ENCODE results near the gene SYS1. TPM values are rescaled to one million over a fixed set of nuclear protein-coding genes. Genes with fewer than 3 reads are reported as not detected.

The SYS1 gene
- polyA plus RNA-seq, 1 of the 3 experiments (the other 2 are of a cell fraction) = 26.5 TPM

DNA sequence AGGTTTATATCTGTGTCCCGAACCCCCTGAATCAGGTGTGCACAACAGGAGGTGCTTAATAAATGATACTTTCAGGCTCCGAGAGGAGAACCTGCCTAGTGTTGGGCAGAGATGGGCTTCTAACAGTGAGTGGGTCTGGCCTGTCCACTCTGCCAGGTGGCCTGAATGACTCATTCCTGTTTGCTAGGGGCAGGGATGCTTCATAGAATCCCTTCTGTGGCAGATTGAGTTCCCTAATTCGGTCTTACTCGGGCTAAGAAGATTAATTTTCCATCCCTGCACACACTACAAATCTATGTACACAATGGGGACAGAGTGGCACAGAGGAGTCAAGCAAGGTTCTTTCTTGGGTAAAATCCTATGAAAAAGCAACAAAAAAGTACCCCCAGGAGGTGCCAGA lies 34.5 kb upstream of the SYS1 start:
- Histone ChIP-seq H3K27me3 (ENCODE audit: insufficient read depth) (no peaks in the 10 kb centered on the region), H3K4me1 (ENCODE audit: control insufficient read depth in 1 of 2, insufficient read depth in 2 of 2, low read depth in 1 of 2, low read length in 1 of 2) (peaks cover 0 to 5% of the 10 kb centered on the region in 2 experiments; a peak in 1 of 4 replicates), H3K9me3 (no peaks in the 10 kb centered on the region), H4K20me1 (ENCODE audit: insufficient read depth) (no peaks in the 10 kb centered on the region), H3K27ac (ENCODE audit: low read depth in 2 of 2, low read length in 1 of 2) (no peak overlapping the region), H3K4me3 (ENCODE audit: low read depth in 2 of 2, low read length in 1 of 2) (no peak overlapping the region), H3K4me2 (no peak overlapping the region), H2AFZ (ENCODE audit: low read depth) (no peak overlapping the region), H3K9me2 (no peaks in the 10 kb centered on the region), H3K9ac (no peak overlapping the region), H3F3A (replicated peaks; ENCODE audit: insufficient read depth) (no peaks in the 10 kb centered on the region), H3K36me3 (replicated peaks in 1 of 2; ENCODE audit: control insufficient read depth in 1 of 2, insufficient read depth in 2 of 2, low read length in 1 of 2) (peaks cover 37 to 55% of the 10 kb centered on the region in 2 experiments), H3K79me2 (ENCODE audit: insufficient read depth) (no peaks in the 10 kb centered on the region; the same call in 1 of the 2 replicates)
- DNase-seq = no peak
- 93% methylated on average over 4 of the region's 4 CpGs for WGBS (ENCODE audit: low lambda C conversion rate)
- CTCF ChIA-PET = interaction anchor here (0.9 to 2.3 kb wide), 4 partner anchors 9 to 443 kb away, joined by 4 to 7 read pairs (median 4); partner anchors contain the start of gene SYS1
- no peak for TF ChIP-seq TCF12 (IDR thresholded peaks at IDR 0.05)
- TF ChIP-seq, protein P1, sequence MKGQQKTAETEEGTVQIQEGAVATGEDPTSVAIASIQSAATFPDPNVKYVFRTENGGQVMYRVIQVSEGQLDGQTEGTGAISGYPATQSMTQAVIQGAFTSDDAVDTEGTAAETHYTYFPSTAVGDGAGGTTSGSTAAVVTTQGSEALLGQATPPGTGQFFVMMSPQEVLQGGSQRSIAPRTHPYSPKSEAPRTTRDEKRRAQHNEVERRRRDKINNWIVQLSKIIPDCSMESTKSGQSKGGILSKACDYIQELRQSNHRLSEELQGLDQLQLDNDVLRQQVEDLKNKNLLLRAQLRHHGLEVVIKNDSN (IDR thresholded peaks at IDR 0.05; ENCODE audit: borderline replicate concordance, low read depth) = no peak
- TF ChIP-seq, protein P2, sequence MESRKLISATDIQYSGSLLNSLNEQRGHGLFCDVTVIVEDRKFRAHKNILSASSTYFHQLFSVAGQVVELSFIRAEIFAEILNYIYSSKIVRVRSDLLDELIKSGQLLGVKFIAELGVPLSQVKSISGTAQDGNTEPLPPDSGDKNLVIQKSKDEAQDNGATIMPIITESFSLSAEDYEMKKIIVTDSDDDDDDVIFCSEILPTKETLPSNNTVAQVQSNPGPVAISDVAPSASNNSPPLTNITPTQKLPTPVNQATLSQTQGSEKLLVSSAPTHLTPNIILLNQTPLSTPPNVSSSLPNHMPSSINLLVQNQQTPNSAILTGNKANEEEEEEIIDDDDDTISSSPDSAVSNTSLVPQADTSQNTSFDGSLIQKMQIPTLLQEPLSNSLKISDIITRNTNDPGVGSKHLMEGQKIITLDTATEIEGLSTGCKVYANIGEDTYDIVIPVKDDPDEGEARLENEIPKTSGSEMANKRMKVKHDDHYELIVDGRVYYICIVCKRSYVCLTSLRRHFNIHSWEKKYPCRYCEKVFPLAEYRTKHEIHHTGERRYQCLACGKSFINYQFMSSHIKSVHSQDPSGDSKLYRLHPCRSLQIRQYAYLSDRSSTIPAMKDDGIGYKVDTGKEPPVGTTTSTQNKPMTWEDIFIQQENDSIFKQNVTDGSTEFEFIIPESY (IDR thresholded peaks at IDR 0.05; ENCODE audit: borderline replicate concordance, low read depth) = no peak
- TF ChIP-seq TAF1 (IDR thresholded peaks at IDR 0.05; ENCODE audit: borderline replicate concordance, low read depth, low read length) = no peak
- no peak for TF ChIP-seq IRF3 (IDR thresholded peaks at IDR 0.05; ENCODE audit: low read depth, low read length)
- no peak for TF ChIP-seq RXRA (IDR thresholded peaks at IDR 0.05; ENCODE audit: borderline replicate concordance, low read depth)
- no peak for TF ChIP-seq YY1 (IDR thresholded peaks at IDR 0.05; ENCODE audit: low read depth)
- no peak for TF ChIP-seq GABPA (IDR thresholded peaks at IDR 0.05; ENCODE audit: low read depth)
- POLR2A ChIA-PET = no interaction called here

DNA sequence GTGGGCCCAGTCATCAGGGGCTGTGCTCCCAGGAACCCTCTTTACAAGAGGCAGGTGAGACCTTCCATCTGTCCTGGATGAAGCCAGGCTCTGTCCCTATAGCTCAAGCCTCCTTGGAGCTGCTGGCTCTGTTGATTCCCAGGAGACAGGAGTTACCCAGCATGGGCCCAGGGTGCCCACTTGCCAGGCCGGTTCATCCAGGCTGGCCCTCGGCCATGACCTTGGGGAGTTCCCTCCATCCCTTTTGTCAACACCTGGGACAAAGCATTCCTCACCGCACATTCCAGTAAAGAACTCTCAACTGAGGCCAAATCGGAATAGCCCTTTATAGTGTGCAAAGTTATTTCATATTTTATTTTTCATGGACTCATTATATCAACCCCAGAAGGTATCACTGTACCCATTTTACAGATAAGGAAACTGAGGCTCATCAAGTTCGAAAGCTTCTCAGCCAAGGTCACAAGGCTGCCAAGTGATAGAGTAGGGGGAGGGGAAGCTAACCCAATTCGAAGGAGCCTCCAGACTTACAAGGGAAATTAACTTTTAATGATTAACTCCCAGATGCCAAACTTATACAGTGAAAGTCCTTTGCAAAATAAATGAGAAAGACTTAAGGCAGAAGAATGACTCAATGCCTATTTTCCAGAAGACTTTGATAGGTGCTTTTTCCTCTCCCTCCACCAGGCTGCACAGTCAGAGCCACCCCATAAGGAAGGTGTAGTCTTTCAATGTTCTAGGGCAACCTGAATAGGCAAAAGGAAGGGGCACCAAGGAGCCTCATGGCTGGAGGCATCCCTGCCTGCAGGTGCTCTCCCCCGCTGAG lies 33.2 kb upstream of the SYS1 start:
- no peak overlapping the region for H3K27ac ChIP-seq (ENCODE audit: low read depth in 2 of 2, low read length in 1 of 2)
- no peak overlapping the region for H2AFZ ChIP-seq (ENCODE audit: low read depth)
- ChIA-PET CTCF (interaction anchor here (0.9 to 2.3 kb wide), 4 partner anchors 11 to 441 kb away, joined by 4 to 7 read pairs (median 4); partner anchors contain the start of gene SYS1), POLR2A (no interaction called here)
- WGBS (ENCODE audit: low lambda C conversion rate) = 81% methylated on average over 7 of the region's 7 CpGs
- no peaks in the 10 kb centered on the region for H3F3A ChIP-seq (replicated peaks; ENCODE audit: insufficient read depth)
- H3K79me2 ChIP-seq (ENCODE audit: insufficient read depth) = peaks cover 1% of the 10 kb centered on the region
- no peaks in the 10 kb centered on the region for H4K20me1 ChIP-seq (ENCODE audit: insufficient read depth)
- H3K36me3 ChIP-seq (replicated peaks in 1 of 2; ENCODE audit: control insufficient read depth in 1 of 2, insufficient read depth in 2 of 2, low read length in 1 of 2) = peaks cover 41 to 52% of the 10 kb centered on the region in 2 experiments
- H3K4me2 ChIP-seq = no peak overlapping the region
- H3K4me3 ChIP-seq (ENCODE audit: low read depth in 2 of 2, low read length in 1 of 2) = no peak overlapping the region
- H3K4me1 ChIP-seq (ENCODE audit: control insufficient read depth in 1 of 2, insufficient read depth in 2 of 2, low read depth in 1 of 2, low read length in 1 of 2) = peaks cover 0 to 5% of the 10 kb centered on the region in 2 experiments; a peak in 1 of 4 replicates
- no peaks in the 10 kb centered on the region for H3K27me3 ChIP-seq (ENCODE audit: insufficient read depth)
- DNase-seq = no peak
- H3K9me2 ChIP-seq = no peaks in the 10 kb centered on the region
- no peak overlapping the region for H3K9ac ChIP-seq
- no peaks in the 10 kb centered on the region for H3K9me3 ChIP-seq
- no peak for TF ChIP-seq MEF2A (IDR thresholded peaks at IDR 0.05; ENCODE audit: borderline replicate concordance, low read depth)
- TF ChIP-seq YY1 (IDR thresholded peaks at IDR 0.05; ENCODE audit: low read depth) = no peak
- TF ChIP-seq FOXM1 (IDR thresholded peaks at IDR 0.05; ENCODE audit: low read depth) = no peak
- TF ChIP-seq, protein P1 (IDR thresholded peaks at IDR 0.05; ENCODE audit: borderline replicate concordance, low read depth) = no peak
- no peak for TF ChIP-seq NRF1 (IDR thresholded peaks at IDR 0.05; ENCODE audit: low read depth, low read length)
- no peak for TF ChIP-seq POLR2AphosphoS5 (IDR thresholded peaks at IDR 0.05; ENCODE audit: low read depth, low read length)
- no peak for TF ChIP-seq FOSL2 (IDR thresholded peaks at IDR 0.05; ENCODE audit: borderline replicate concordance, low read depth)
- TF ChIP-seq, protein P3, sequence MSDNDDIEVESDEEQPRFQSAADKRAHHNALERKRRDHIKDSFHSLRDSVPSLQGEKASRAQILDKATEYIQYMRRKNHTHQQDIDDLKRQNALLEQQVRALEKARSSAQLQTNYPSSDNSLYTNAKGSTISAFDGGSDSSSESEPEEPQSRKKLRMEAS (IDR thresholded peaks at IDR 0.05; ENCODE audit: low read depth) = no peak
- no peak for TF ChIP-seq SMC3 (IDR thresholded peaks at IDR 0.05; ENCODE audit: low read depth, low read length)
- TF ChIP-seq TCF12 (IDR thresholded peaks at IDR 0.05) = no peak
- TF ChIP-seq GATA2 (CRISPR knock-in tag; IDR thresholded peaks at IDR 0.05) = no peak
- no peak for TF ChIP-seq ELF1 (IDR thresholded peaks at IDR 0.05)
- no peak for TF ChIP-seq RAD21 (IDR thresholded peaks at IDR 0.05; ENCODE audit: low read length)
